Measurements from ENCODE around the gene DAW1. TPM values are rescaled to one million over a fixed set of nuclear protein-coding genes. Genes with fewer than 3 reads are reported as not detected.
"Not testable (repeated sequence)": the region's sequence is repeated elsewhere in the genome, so short reads cannot be mapped to it uniquely, and the experiment has no call there.

The DAW1 gene
- total and polyA plus RNA-seq, 2 donors (not counting 1 experiment from before 2014, with no cell fraction given) = 0.11 TPM; not detected in 1

DNA sequence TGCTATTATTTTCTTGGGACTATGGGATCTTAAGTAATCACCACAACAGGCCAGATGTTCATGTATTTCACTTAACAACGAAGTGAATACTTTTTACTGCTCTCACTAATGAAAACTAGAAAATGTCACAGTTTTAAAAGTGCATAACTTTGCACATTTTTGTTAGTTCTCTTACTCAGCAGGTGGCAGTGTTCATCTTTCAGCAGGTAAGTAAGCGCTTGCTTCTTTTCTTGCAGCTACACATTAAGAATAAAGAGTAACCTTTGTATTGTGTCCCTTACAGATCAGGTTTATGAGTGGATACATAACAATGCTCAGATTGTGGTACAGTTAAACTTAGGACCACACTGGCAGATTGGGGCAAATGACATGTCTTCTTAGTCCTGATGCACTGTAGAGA, 61.0 kb downstream of the DAW1 start:
- no peak for DNase-seq (ENCODE audit: low read depth in 2 of 2)
- H4K20me1 ChIP-seq (ENCODE audit: control insufficient read depth, extremely low read depth, insufficient read depth, low read length) = no peaks in the 10 kb centered on the region
- no peaks in the 10 kb centered on the region for H3K79me2 ChIP-seq (ENCODE audit: control insufficient read depth, insufficient read depth, low read length)
- H2AFZ ChIP-seq (ENCODE audit: low read length) = no peak overlapping the region
- no peak overlapping the region for H3K9ac ChIP-seq (ENCODE audit: insufficient read depth, low read length)
- no peaks in the 10 kb centered on the region for H3K4me1 ChIP-seq (ENCODE audit: control insufficient read depth, extremely low read depth, insufficient read depth, low read length)
- no peaks in the 10 kb centered on the region for H3K27me3 ChIP-seq (ENCODE audit: control insufficient read depth, insufficient read depth, low read length)
- H3K4me3 ChIP-seq (replicated peaks in 1 of 4; ENCODE audit: control extremely low read depth in 1 of 4, insufficient read depth in 1 of 4, low read depth in 3 of 4, low read length in 4 of 4) = no peak overlapping the region
- H3K36me3 ChIP-seq (ENCODE audit: control insufficient read depth, insufficient read depth, low read length) = no peaks in the 10 kb centered on the region
- TF ChIP-seq, protein P1, sequence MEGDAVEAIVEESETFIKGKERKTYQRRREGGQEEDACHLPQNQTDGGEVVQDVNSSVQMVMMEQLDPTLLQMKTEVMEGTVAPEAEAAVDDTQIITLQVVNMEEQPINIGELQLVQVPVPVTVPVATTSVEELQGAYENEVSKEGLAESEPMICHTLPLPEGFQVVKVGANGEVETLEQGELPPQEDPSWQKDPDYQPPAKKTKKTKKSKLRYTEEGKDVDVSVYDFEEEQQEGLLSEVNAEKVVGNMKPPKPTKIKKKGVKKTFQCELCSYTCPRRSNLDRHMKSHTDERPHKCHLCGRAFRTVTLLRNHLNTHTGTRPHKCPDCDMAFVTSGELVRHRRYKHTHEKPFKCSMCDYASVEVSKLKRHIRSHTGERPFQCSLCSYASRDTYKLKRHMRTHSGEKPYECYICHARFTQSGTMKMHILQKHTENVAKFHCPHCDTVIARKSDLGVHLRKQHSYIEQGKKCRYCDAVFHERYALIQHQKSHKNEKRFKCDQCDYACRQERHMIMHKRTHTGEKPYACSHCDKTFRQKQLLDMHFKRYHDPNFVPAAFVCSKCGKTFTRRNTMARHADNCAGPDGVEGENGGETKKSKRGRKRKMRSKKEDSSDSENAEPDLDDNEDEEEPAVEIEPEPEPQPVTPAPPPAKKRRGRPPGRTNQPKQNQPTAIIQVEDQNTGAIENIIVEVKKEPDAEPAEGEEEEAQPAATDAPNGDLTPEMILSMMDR (conservative IDR thresholded peaks at IDR 0.05 in 1 of 2, IDR thresholded peaks at IDR 0.05 in 1 of 2; ENCODE audit: low read depth in 1 of 2, low read length in 2 of 2) = no peak
- no peak for TF ChIP-seq EZH2 (IDR thresholded peaks at IDR 0.05; ENCODE audit: low read length, missing control alignments)
- H3K9me3 ChIP-seq (ENCODE audit: control insufficient read depth, insufficient read depth, low read depth, low read length) = no peaks in the 10 kb centered on the region
- H3K4me2 ChIP-seq (ENCODE audit: extremely low read depth, insufficient read depth, low read length) = no peak overlapping the region
- no peak overlapping the region for H3K27ac ChIP-seq (ENCODE audit: insufficient read depth, low read length)

- no peak overlapping the region for H3K27ac ChIP-seq (ENCODE audit: insufficient read depth, low read length)
Observed at GRCh38 chr2:227933884-227934283, 62.5 kb downstream of the DAW1 start.

GRCh38 chr2:227936249-227936648, 64.8 kb downstream of the DAW1 start:
- not testable (repeated sequence) for H3K4me1 ChIP-seq (ENCODE audit: control insufficient read depth, extremely low read depth, insufficient read depth, low read length); H3K36me3 ChIP-seq (ENCODE audit: control insufficient read depth, insufficient read depth, low read length); H3K27me3 ChIP-seq (ENCODE audit: control insufficient read depth, insufficient read depth, low read length); H2AFZ ChIP-seq (ENCODE audit: low read length); H3K27ac ChIP-seq (ENCODE audit: insufficient read depth, low read length); H3K79me2 ChIP-seq (ENCODE audit: control insufficient read depth, insufficient read depth, low read length); DNase-seq (ENCODE audit: low read depth in 2 of 2); H4K20me1 ChIP-seq (ENCODE audit: control insufficient read depth, extremely low read depth, insufficient read depth, low read length); H3K4me2 ChIP-seq (ENCODE audit: extremely low read depth, insufficient read depth, low read length); H3K4me3 ChIP-seq (replicated peaks in 1 of 4; ENCODE audit: control extremely low read depth in 1 of 4, insufficient read depth in 1 of 4, low read depth in 3 of 4, low read length in 4 of 4); H3K9ac ChIP-seq (ENCODE audit: insufficient read depth, low read length); H3K9me3 ChIP-seq (ENCODE audit: control insufficient read depth, insufficient read depth, low read depth, low read length)

More at GRCh38 chr2:227933884-227934283, 62.5 kb downstream of the DAW1 start:
- no peak for DNase-seq (ENCODE audit: low read depth in 2 of 2)
- Histone ChIP-seq H3K4me1 (ENCODE audit: control insufficient read depth, extremely low read depth, insufficient read depth, low read length) (no peaks in the 10 kb centered on the region), H2AFZ (ENCODE audit: low read length) (no peak overlapping the region), H3K4me3 (replicated peaks in 1 of 4; ENCODE audit: control extremely low read depth in 1 of 4, insufficient read depth in 1 of 4, low read depth in 3 of 4, low read length in 4 of 4) (no peak overlapping the region), H3K27me3 (ENCODE audit: control insufficient read depth, insufficient read depth, low read length) (no peaks in the 10 kb centered on the region), H3K9ac (ENCODE audit: insufficient read depth, low read length) (no peak overlapping the region), H4K20me1 (ENCODE audit: control insufficient read depth, extremely low read depth, insufficient read depth, low read length) (no peaks in the 10 kb centered on the region), H3K4me2 (ENCODE audit: extremely low read depth, insufficient read depth, low read length) (no peak overlapping the region), H3K79me2 (ENCODE audit: control insufficient read depth, insufficient read depth, low read length) (no peaks in the 10 kb centered on the region), H3K9me3 (ENCODE audit: control insufficient read depth, insufficient read depth, low read depth, low read length) (no peaks in the 10 kb centered on the region), H3K36me3 (ENCODE audit: control insufficient read depth, insufficient read depth, low read length) (no peaks in the 10 kb centered on the region)
- TF ChIP-seq, protein P1 (conservative IDR thresholded peaks at IDR 0.05 in 1 of 2, IDR thresholded peaks at IDR 0.05 in 1 of 2; ENCODE audit: low read depth in 1 of 2, low read length in 2 of 2) = no peak
- no peak for TF ChIP-seq EZH2 (IDR thresholded peaks at IDR 0.05; ENCODE audit: low read length, missing control alignments)
